ENCODE results near the gene GJB6.
"Not testable (repeated sequence)": the region's sequence is repeated elsewhere in the genome, so short reads cannot be mapped to it uniquely, and the experiment has no call there.

Gene GJB6

GRCh38 chr13:20231839-20232555 lies at the start of gene GJB6:
GJB6 (minus strand) TSS chr13:20232319; CDS start chr13:20223480, 8,839 bp downstream.
- peak; percentile 11 for DNase-seq (ENCODE audit: low read depth, low spot score)

GRCh38 chr13:20276901-20277300 lies 44.8 kb upstream of the GJB6 start:
- DNase-seq (ENCODE audit: low read depth, low spot score), result not testable (repeated sequence)

- DNase-seq (ENCODE audit: low read depth, low spot score), result no peak
Measured at GRCh38 chr13:20274466-20274865, 42.3 kb upstream of the GJB6 start.

GRCh38 chr13:20272588-20273171 lies 40.6 kb upstream of the GJB6 start:
- no peak for DNase-seq (ENCODE audit: low read depth, low spot score)

DNA sequence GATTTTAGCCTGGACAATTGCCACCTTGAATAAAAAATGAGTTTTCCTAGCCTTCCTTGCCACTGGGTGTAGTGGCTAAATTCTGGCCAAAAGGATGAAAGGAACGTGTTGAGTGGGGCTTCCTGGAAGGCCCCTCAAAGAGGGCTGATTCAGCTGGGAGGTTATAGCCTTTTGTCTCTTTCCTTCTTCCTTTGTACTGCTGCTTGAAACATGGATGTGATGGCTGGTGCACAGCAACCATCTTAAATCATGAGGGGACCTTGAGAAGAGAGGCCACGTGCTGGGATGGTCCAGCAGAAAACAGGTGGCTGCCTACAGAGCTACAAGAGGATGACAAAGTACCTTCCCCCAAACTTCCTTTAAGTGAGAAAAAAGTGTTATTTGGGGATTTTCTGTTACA lies 40.0 kb upstream of the GJB6 start:
- DNase-seq (ENCODE audit: low read depth, low spot score), result no peak

DNA sequence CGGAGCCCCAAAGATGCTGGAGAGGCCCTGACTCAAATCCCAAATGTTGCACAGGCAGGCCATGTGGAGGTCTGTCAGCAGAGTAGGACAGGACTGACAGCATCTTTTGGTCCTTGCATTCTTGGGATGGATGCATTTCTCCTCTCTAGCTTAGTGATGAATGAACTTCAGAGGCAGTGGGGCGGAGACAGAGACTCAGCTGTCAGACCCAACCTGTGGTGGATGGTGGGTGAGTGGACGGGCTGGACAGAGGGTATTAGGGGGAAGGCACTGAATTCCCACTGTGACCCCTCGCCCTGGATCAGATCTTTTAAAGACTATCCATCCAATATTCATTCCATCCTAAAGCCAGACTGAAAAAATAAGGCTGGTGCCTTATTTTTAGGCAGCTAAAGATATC lies 39.3 kb upstream of the GJB6 start:
- no peak for DNase-seq (ENCODE audit: low read depth, low spot score)

- DNase-seq (ENCODE audit: low read depth, low spot score), result no peak
Measured at GRCh38 chr13:20270163-20270865, 38.2 kb upstream of the GJB6 start.

DNA sequence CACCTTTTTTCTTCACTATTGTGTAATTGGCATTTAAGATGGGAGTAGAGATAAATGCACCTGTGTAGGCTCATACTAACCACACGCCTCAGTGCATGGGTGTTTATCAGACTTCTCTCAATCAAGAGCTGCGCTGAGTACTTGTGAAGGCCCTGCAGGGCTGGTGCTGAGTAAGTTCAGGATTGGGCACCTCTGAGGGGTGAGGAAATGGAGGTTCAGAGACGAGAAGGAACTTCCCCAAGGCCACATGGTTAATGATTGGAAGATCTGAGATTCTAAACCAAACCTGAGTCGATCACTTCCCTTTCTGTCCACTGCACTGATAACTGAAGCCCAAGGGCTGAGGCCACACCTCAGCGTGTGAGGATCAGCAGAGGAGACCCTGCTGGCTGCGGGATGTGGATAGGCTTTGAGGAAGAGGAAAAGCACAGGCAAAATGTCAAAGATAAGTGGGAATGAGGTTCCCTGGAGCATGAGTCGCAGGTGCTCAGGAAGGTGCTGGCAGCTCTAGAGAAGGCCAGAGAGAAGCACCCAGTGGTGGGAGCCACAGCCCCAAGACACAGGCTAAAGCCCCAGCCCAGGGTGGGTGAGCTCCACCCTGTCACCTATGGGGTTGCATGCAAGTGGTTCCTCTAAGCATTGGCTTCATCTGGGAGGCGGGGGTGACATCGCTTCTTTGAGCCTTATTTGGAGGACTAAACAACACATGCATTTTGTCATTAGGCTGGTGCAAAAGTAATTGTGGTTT lies 32.3 kb upstream of the GJB6 start:
- DNase-seq (ENCODE audit: low read depth, low spot score), result no peak

DNA sequence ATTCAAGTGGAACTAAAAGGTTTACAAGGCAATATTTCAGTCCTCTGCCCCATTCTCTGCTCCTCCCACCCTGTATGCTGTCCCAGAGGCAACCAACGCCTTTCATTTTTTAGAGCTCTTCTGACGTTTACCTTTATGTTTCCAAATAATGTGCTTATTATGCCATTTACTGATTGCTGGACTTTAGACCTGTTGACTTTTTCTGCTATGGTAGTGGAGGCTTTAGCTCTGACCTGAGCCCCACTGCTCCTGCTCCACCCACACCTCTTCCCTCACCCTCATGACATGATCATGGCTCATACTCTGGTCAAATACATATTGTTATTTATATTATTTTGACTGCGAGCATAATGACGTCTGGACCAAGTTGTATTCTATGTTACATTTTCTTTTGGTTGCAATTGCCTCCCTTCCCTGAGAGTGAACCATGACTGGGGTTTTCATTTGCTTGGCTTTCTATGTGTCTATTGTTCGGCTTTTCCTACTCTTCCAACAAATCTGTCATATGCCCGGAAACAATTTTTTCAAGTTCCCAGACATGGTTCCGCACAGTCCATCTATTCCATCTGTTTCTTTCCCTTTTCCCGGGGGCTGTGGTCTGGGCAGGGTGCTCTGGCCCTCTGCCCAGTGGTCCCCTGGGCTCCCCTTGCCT lies 31.4 kb upstream of the GJB6 start:
- no peak for DNase-seq (ENCODE audit: low read depth, low spot score)

DNA sequence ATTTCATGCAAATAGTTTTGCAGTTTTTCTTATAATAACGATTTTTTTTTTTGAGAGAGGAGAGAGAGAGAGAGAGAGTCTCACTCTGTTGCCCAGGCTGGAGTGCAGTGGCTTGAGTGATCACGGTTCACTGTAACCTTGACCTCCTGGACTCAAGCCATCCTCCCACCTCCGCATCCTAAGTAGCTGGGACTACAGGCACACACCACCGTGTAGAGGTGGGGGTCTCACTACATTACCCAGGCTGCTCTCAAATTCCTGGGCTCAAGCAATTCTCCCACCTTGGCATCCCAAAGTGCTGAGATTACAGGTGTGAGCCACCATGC lies 26.8 kb upstream of the GJB6 start:
- DNase-seq (ENCODE audit: low read depth, low spot score), result no peak

DNA sequence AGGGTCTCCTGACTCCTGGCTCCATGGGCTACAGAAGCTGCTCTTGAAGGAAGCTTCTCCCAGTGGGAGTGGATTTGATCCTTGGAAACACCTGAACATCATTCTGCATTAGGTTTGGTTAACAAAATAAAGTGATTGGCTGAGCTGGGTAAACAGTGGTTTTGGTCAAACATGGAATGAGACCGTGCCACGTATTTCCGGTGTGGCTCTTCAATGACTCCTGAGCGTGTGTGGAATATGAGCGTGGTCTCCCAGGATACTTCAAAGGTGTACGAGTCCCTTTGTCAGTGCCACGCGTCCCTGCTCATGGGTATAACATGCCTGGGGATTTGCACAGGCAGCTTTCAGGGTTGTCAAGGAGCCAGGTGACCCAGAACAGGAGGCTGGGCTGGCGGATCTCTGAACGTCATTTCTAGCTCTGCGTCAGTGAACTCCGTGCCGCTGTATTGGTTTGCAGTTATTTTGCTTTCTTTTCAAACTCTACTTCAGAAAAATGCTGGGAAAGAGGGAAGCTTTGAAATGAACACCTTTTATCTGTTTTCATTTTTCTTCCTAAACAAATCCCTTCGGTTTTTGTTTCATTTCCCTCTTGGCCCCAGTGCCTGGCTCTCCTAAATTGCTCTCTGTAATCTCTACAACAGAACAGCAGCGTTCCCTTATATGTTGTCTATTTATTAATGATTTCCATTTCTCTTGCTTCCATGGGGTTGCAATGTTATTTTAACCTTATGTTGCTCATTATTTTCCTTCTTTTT lies 26.3 kb upstream of the GJB6 start:
- no peak for DNase-seq (ENCODE audit: low read depth, low spot score)

DNA sequence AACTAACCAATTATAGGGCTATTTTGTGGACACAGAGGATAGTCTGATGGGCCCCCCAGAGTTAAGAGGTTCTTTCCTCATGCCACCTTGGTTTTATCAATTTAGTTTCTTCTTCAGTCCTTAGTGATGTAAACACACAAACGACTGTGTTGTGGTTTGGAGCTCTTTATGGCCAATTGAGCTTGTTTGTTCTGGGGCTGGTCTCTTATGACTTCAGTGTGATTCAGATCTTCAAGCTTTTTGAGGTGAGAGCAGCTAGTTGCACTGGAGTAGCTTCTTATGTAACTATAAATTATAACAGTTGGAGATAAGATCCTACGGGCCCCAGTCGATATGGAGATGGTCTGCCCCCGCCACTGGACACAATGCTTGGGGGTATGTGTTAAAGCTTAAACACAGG lies 22.0 kb upstream of the GJB6 start:
- DNase-seq (ENCODE audit: low read depth, low spot score), result no peak

- DNase-seq (ENCODE audit: low read depth, low spot score), result no peak
Measured at GRCh38 chr13:20249913-20250312, 17.8 kb upstream of the GJB6 start.

GRCh38 chr13:20247963-20248362 lies 15.8 kb upstream of the GJB6 start:
- no peak for DNase-seq (ENCODE audit: low read depth, low spot score)

- DNase-seq (ENCODE audit: low read depth, low spot score), result no peak
Measured at GRCh38 chr13:20247403-20247802, 15.3 kb upstream of the GJB6 start.

- no peak for DNase-seq (ENCODE audit: low read depth, low spot score)
Measured at GRCh38 chr13:20241593-20241992, 9.5 kb upstream of the GJB6 start.

DNA sequence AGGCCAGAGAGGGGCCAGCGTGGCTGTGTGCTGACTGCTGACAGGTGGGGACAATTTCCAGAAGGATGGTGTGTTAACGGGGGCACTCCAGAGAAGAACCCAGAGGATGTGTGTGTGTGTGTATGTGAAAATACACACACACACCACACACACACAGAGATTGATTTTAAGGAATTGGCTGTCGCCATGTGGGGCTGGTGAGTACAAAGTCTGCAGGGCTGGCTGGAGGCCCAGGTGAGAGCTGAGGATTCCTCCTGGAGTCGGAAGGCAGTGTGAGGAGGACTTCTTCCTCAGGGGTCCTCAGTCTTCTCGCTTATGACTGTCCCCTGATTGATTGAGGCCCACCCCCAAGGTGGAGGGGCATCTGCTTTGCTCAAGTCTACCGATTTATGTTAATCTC lies 7.6 kb upstream of the GJB6 start:
- DNase-seq (ENCODE audit: low read depth, low spot score), result no peak

DNA sequence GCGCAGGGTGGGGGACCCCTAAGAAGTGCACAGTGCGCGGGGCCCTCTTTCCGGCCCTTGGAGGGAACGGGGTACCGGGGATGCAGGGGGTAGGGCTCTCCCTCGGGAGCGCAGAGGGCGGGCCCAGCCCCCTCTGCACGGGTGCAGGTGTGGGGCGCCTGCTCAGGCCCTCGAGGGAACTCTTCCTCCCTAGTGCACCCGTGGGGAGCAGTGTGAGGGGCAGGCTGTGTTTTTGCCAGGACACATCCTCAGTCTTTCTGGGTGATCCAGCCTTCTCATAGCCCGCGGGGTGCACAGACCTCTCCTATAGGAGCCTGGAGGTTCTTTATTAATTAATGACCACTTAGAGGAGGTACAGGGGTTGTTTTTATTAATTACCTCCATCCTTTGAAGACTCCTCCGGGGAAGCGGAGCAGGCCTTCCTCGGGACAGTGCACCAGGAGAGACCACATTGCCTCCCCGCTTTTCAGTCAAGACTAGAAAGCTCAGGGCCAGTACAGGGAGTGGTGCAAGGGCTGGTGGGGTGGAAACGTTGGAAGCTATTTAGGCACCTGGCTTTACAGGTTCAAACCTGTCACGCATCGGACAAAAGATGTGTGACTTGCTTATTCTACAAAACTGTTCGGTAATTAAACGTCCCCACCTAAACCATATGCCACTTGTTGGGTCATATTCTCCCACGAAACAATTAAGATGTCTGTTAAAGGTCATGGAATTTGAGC lies 598 bp upstream of the GJB6 start:
- no peak for DNase-seq (ENCODE audit: low read depth, low spot score)

- no peak for DNase-seq (ENCODE audit: low read depth, low spot score)
Measured at GRCh38 chr13:20230913-20231838, 943 bp downstream of the GJB6 start.
